Measurements from ENCODE around the gene ASTN2. TPM values are rescaled to one million over a fixed set of nuclear protein-coding genes. Genes with fewer than 3 reads are reported as not detected.

The ASTN2 gene
- polyA plus RNA-seq, 1 donor from 2014 or later = 6.8 TPM

- Histone ChIP-seq H3K79me2 (replicated peaks; ENCODE audit: insufficient read depth, low read length) (no peaks in the 10 kb centered on the region), H3K9me2 (ENCODE audit: insufficient read depth, low read length) (no peaks in the 10 kb centered on the region), H3K4me3 (ENCODE audit: low read length) (no peak overlapping the region), H3K4me2 (ENCODE audit: low read length) (no peak overlapping the region), H3K9me3 (ENCODE audit: low read length) (no peaks in the 10 kb centered on the region), H3K36me3 (ENCODE audit: insufficient read depth, low read length) (no peaks in the 10 kb centered on the region), H2AFZ (ENCODE audit: low read depth, low read length) (no peak overlapping the region), H3K9ac (ENCODE audit: low read length) (no peak overlapping the region), H4K20me1 (ENCODE audit: insufficient read depth) (no peaks in the 10 kb centered on the region), H3K27ac (ENCODE audit: low read length) (peak overlapping the region; percentile 36), H3F3A (ENCODE audit: insufficient read depth, low read length, poor library complexity, severe bottlenecking) (no peaks in the 10 kb centered on the region), H3K27me3 (ENCODE audit: insufficient read depth, low read depth, low read length) (no peaks in the 10 kb centered on the region)
- TF ChIP-seq MXI1 (conservative IDR thresholded peaks at IDR 0.05; ENCODE audit: poor library complexity, severe bottlenecking) = no peak
- TF ChIP-seq TAF1 (IDR thresholded peaks at IDR 0.05; ENCODE audit: low read depth) = no peak
- no peak for TF ChIP-seq CTCF (IDR thresholded peaks at IDR 0.05; ENCODE audit: poor library complexity, severe bottlenecking)
- no peak for TF ChIP-seq EZH2 (IDR thresholded peaks at IDR 0.05; ENCODE audit: borderline replicate concordance, insufficient read depth, low read length, poor library complexity, severe bottlenecking)
- TF ChIP-seq SMC3 (conservative IDR thresholded peaks at IDR 0.05; ENCODE audit: poor library complexity) = peak; percentile 45
- peak; percentile 65 for TF ChIP-seq POLR2AphosphoS5 (IDR thresholded peaks at IDR 0.05)
- TF ChIP-seq EP300 (conservative IDR thresholded peaks at IDR 0.05; ENCODE audit: poor library complexity, severe bottlenecking) = peak; percentile 71
- TF ChIP-seq RAD21 (conservative IDR thresholded peaks at IDR 0.05) = peak; percentile 53
- peak; percentile 57 for TF ChIP-seq REST (IDR thresholded peaks at IDR 0.05; ENCODE audit: borderline replicate concordance)
Observed at GRCh38 chr9:117313989-117314388, 100.9 kb downstream of the ASTN2 start.

GRCh38 chr9:117307701-117308100 is 107.2 kb downstream of the ASTN2 start:
- Histone ChIP-seq H3F3A (ENCODE audit: insufficient read depth, low read length, poor library complexity, severe bottlenecking) (no peaks in the 10 kb centered on the region), H3K9me2 (ENCODE audit: insufficient read depth, low read length) (no peaks in the 10 kb centered on the region), H3K4me2 (ENCODE audit: low read length) (no peak overlapping the region), H3K9ac (ENCODE audit: low read length) (no peak overlapping the region), H2AFZ (ENCODE audit: low read depth, low read length) (no peak overlapping the region), H3K4me3 (ENCODE audit: low read length) (no peak overlapping the region), H4K20me1 (ENCODE audit: insufficient read depth) (no peaks in the 10 kb centered on the region), H3K79me2 (replicated peaks; ENCODE audit: insufficient read depth, low read length) (no peaks in the 10 kb centered on the region), H3K36me3 (ENCODE audit: insufficient read depth, low read length) (no peaks in the 10 kb centered on the region), H3K27ac (ENCODE audit: low read length) (no peak overlapping the region), H3K27me3 (ENCODE audit: insufficient read depth, low read depth, low read length) (no peaks in the 10 kb centered on the region), H3K9me3 (ENCODE audit: low read length) (no peaks in the 10 kb centered on the region)
- TF ChIP-seq REST (IDR thresholded peaks at IDR 0.05; ENCODE audit: borderline replicate concordance) (no peak), RAD21 (conservative IDR thresholded peaks at IDR 0.05) (no peak), CTCF (IDR thresholded peaks at IDR 0.05; ENCODE audit: poor library complexity, severe bottlenecking) (no peak), EP300 (conservative IDR thresholded peaks at IDR 0.05; ENCODE audit: poor library complexity, severe bottlenecking) (no peak), TAF1 (IDR thresholded peaks at IDR 0.05; ENCODE audit: low read depth) (no peak), EZH2 (IDR thresholded peaks at IDR 0.05; ENCODE audit: borderline replicate concordance, insufficient read depth, low read length, poor library complexity, severe bottlenecking) (no peak)
